ENCODE data around the gene ZNF648.
"Not testable (repeated sequence)": the region's sequence is repeated elsewhere in the genome, so short reads cannot be mapped to it uniquely, and the experiment has no call there.

The ZNF648 gene, protein sequence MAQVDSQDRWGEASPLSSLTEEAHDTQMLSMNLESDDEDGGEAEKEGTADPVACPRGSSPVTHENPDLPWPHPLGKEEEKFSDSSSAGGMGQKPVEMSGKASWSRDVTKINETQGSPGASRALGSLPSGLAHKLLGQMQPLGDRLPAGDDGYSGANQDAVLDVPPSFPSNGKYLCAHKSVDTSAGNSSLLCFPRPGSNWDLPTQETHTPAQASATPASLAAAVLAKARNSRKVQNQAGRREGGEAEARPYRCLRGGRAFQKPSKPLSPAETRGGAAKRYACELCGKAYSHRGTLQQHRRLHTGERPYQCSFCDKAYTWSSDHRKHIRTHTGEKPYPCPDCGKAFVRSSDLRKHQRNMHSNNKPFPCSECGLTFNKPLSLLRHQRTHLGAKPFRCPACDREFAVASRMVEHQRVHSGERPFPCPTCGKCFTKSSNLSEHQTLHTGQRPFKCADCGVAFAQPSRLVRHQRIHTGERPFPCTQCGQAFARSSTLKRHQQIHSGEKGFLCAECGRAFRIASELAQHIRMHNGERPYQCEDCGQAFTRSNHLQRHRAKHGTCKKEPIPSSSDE

DNA sequence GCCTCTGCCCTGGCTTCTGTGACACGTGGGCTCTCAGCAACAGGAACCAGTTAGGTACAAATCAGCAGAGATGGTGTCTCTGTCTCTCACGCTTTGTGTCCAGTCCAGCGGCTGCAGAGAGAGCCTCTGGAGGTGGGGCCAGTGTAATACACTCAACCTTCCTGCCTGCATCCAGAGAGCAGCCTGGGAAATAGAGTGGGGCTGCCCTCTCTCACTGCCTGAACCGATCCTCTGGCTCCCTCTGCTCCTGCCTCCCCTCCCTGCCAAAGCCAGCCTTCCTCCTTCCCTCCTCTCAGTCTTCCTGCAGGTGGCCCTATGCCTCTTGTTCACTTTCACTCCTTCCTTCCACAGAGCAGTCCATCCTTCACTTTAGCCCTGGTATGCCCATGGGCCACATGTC is at the start of gene ZNF648:
Gene ZNF648, minus strand, starts transcription at position 119 of the 400 bp plus-strand sequence. CDS start 3,702 bp downstream, outside the sequence.
- DNase-seq: no peak

DNA sequence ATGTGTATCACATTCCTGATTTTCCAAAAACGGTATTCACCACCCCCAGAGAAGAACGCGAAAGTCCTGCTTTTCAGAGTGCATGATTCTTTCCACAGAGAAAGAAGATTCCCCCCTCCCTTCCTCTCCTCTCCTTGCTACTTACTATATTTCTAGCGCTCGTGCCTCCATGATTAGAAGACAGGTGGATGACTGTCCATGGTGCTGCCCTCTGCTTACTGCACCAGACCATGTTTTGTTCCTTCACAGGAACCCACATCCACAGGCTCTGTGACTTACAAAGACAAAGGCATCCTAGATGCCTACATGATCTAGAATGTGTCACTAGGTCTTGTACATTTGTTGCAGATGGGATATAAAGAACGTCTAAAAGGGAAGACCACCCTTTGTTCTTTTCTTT is 49.1 kb upstream of the ZNF648 start:
- DNase-seq: no peak

DNA sequence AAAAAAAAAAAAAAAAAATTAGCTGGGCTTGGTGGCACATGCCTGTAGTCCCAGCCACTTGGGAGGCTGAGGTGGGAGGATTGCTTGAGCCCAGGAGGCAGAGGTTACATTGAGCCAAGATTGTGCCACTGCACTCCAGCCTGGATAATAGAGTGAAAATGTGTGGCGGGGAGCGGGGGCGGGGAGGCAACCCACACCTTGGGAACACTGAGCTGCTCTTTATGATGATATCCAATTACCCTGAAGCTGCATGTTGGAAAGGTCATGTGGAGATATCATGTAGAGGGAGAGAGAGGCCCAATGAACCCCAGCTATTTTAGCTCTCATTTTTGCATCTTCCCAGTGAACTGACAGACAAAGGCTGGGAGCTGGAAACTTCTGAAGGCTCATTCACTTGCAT is 48.3 kb upstream of the ZNF648 start:
- no peak for DNase-seq

DNA sequence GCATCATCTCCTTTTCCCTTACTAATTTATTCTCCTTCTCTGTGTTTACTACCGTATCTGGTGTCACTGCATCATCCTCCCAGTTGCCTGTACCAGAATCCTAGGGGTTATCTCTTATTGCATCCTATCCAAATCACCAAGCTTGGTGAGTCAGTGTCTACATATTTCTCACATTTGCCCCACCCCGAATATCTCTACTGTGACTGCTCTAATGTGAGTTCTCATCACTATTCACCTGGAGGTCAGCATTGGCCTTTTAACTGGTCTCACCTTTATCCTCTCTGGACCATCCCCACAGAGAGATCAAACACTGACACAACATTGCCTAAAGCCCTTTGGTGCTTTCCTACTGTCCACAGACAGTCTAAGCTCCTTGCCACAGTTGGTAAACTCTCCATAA is 45.7 kb upstream of the ZNF648 start:
- no peak for DNase-seq

DNA sequence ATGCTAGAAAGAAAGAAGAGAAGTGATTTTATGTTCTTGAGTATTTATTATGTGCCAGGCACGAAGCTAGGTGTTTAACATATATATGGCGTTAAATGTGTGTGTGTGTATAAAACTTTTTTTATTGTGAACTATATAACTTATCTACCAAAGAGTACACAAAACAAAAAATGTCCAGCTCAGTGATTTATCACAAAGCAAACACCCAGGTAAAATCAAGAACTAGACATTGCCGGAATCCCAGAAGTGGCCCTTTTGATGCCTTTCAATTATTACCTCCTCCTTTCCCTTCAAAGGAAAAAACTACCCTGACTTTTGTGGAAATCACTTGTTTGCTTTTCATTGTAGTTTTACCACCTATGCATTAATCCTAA is 40.5 kb upstream of the ZNF648 start:
- no peak for DNase-seq

DNA sequence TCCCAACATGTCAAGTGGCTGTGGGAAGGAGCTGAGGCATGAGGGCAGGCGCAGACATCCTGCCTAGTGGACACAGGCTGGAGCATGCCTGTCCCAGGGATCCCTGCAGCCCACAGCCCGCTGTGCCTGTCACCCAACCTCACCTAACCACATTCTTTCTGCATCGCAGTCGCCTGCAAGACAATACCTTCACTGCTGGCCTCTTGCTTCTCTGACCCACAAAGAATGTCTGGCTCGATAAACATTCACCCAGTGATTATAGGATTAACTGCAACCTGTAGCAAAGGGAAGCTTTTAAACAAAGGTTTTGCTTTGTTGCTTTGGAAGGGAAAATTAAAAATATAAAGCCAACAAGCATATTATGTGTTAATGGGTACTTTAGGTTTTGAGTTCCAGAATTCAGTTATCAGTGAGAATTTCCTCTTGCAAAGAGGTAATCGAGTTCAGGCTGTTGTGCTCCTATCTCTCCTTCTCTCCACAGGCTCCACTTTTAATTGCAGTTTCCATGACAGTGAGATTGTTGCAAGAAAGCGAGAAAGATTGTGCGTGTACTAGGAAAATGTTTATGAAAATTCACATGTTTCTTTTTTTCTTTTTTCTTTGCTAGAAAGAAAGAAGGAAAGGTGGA is 40.0 kb upstream of the ZNF648 start:
- DNase-seq: no peak

DNA sequence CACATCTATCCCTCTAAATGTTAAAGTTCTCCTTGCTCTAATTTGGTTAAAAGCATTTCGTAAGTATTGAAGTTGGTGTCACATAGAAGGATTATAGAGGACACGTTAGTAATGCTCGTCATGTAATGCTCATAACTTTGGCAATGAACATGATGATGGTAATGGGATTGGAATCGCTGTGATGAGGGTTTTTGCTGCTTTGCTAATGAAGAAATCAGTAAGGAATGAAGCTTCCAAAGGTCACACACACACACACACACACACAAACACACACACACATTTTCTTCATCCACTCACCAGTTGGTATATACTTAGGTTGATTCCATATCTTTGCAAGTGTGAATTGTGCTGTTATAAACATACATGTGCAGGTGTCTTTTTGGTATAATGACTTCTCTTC is 36.8 kb upstream of the ZNF648 start:
- DNase-seq: no peak

DNA sequence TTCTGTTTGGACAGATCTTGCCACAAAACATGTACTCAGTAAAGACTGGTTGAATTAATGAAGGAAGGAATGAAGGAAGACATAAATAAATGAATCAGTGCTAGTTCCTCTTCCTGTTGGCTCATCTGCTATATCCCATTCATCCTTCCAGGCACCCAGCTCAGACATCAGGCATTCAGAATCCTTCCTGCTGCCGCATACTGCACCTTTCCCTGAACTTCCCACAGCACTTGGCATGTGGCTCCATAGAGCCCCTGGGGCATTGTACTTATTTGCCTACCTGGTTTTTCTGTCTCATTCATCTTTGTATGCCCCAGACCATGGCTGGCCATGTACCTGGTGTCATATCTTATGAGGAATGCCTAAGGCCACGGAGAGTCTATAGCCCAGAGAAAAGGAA is 34.4 kb upstream of the ZNF648 start:
- DNase-seq: no peak

DNA sequence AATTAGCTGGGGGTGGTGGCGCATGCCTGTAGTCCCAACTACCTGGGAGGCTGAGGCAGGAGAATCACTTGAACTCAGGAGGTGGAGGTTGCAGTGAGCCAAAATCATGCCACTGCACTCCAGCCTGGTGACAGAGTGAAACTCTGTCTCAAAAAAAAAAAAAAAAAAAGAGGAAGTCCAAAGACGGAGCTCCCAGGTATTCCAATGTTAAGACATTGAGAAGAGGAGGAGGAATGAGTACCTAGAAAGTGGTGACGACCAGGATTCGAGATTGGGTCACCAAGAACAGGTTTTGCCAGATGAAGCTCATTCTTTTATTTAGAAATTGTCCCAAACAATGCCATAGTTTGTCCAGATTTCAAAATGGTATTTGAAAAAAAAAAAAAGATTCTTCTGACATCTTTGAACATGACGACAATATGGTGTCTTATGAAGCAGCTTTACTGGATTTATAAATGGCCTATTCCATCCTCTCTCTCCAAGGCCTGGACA is 33.0 kb upstream of the ZNF648 start:
- not testable (repeated sequence) for DNase-seq

DNA sequence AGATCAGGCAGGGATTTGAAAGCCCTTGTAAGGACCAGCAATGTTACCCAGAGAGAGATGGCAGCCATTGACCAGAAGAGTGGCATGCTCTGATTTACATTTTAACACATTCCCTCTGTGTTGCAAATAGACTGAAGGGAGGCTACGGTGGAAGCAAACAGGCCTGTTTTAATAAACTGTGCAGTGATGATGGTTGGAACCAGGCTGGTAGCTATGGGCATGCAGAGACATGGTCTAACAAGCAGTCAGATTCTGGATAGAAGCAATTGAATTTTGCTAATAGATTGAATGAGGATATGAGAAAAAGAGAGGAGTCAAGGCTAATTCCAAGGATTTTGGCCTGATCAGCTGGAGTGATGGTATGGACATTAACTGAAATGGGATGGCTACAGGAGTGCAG is 32.3 kb upstream of the ZNF648 start:
- no peak for DNase-seq

DNA sequence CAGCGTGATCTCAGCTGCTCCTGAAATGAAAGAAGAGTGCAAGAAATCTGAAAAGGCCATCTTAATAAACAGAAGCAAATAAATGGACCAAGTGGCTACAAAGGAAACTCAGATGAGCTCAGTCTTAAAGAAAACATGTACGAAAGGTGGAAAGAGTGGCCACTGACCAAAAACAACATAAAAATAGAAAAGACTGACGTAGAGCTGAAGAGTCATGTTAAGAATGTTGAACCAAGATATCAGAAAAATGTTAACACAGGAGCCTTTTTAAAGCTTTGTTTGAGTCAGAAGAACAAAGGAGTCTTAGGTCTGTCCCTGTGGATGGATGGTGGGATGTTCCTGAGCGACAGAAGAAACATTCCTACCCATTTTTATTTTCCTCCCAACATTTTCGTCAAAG is 30.8 kb upstream of the ZNF648 start:
- DNase-seq: no peak

DNA sequence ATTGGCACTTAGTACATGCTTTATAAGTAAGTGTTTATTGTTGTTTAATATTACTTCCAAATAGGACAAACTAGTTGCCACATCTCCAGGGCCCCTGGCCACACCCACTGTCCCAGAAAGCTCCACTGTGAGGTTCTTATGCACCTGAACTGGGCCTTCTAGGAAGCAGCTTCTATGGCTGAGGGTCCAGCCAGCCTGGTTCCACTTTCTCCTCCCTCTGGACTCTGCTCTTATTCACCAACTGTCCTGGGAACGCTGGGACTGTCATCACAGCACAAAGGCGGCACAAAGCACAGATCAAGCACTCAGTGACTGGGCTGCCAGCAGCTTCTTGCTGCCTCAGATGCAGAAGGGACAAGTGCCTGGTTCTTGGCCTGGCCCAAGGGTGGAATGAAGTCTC is 29.6 kb upstream of the ZNF648 start:
- no peak for DNase-seq

DNA sequence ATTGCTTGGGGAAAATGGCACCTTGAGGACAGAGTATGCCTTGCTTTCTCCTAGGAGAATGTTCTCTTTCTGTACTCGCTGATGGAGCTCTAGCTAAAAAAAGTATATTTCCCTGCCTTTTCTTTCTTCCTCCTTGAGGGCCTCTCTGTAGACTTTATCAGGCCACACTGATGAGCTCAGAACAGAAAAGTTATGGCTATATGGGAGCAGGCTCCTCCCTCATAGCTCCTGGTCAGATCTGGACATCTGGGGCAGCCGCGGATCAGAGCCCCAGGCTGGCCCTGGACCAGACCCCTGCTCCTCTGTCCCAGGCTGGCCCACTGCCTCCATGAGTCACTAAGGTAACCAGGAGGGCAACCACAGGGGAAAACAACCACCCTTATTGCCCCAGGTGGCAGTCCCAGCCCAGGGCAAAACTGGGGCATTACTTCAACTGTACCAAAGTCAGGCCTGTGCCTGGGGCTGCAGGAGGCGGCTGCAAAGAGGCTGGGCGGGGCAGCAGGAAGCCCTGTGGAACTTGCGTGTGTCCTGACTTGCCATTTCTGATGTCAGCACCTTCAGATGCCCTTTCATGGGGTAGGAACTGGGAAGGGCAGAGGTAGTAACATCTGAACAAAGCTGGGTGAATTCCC is 26.3 kb upstream of the ZNF648 start:
- peak in 4 of 6 experiments; percentile 8 to 27 (median 12) for DNase-seq

DNA sequence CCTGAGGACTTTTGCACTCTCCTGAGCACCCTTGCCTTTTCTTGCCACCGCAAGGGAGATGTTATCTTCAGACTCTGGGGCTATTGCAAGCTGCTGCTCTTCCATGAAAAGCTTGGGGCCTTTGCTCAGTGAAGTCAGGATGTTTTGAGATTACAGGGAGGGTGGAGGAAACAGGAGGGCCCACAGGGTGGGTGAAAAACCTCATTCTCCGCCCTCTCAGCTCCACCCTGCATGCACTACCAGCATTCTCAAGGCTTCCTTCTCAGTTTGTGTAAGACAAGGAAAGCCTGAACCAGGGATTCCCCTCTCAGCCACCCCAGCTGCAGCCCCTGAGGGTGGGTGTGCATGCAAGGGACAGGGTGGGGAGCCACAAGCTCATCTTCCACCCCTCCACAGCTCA is 25.8 kb upstream of the ZNF648 start:
- DNase-seq: peak in 3 of 6 experiments; percentile 12 to 43 (median 37)

DNA sequence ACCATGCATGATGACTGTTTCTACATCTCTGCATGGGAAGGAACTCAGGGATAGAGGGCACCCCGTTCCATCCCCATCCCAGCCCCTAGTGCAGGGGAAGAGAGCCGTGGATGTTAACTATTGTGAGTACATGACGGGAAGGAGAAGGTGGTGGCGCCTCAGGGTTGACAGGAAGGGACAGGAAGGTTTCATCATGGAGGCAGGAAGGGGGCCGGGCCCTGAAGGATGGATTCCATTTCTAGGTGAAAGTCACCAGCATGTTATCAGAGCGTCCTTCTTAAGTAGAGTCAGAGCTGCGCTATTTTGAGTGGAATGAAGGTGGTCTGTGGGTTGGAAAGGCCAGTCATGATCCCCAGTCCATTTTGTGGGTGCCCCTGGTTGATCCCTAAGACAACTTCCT is 25.1 kb upstream of the ZNF648 start:
- DNase-seq: no peak

DNA sequence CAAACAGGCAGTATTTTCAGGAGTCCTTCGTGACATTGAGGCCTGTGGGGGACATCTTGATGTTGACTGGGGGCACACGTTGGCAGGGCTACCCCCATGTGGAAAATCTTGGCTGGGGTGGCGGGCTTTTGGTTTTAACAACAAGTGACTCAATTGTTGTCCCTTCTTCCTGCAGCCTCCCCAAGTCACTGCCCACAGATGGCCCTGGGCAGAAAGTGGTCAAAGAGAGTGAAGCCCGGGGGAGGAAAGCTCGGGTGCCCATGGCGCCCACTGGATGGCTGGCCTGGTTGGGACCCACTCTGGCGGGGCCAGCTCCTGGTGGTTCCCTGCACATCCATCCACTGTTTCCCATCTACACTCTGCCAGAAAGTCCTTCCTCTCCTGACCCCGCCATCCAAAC is 24.6 kb upstream of the ZNF648 start:
- no peak for DNase-seq

DNA sequence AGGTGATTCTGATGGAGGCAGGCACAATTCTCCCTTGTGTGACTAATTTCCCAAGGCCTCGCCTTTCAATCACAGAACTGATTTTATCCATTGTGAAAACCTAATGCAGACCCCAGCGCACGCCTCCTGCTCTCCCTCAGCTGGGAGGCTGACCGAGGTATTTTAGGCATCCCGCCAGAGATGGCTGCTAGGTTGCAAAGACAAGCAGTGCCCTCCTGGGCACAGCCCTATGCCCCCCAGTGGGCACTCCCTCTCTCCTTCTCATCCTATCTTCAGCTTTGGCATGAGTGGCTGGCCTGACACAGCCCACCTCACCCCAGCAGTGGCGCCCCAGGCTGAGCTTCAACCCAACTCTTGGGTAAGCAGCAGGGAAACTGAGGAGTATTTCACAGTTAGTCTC is 24.2 kb upstream of the ZNF648 start:
- no peak for DNase-seq

DNA sequence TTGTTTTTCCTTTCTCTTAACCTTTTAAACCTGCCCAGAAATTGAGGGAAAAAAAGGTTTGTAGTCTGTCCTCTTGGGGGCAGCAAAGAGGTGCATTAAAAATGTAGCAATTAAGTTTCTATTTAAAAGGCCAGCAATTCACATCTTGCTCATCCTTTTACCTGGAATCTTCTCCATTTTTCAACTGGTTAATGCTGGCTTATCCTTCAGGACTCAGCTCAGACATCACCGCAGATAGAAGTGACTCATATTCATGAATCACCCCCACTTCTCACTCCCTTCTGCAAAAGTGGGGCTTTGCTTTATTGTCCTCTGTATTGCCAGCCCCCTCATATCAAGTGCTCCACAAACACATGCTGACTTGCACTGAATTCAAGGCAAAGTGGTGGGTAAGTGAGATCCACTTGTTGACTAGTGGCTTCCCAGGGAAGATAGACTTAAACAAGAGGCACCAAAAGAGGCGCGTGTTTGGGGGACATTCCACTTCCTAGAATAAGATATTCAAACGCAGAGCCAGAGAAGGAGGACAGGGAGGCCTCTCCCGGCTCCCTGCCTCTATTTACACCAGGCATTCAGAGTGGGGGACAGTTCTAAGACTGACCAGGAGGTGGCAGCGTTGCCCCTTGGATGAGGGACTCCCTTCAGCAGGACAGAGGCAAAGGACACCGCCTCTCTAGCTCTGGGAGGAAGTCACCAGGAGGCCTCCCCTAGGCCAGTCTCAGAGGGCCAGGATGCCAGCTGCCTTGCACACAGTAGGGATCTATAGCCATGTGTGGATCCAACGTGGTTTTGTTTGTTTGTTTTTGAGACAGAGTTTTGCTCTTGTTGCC is 23.2 kb upstream of the ZNF648 start:
- peak; percentile 53 to 83 (median 70) for DNase-seq

DNA sequence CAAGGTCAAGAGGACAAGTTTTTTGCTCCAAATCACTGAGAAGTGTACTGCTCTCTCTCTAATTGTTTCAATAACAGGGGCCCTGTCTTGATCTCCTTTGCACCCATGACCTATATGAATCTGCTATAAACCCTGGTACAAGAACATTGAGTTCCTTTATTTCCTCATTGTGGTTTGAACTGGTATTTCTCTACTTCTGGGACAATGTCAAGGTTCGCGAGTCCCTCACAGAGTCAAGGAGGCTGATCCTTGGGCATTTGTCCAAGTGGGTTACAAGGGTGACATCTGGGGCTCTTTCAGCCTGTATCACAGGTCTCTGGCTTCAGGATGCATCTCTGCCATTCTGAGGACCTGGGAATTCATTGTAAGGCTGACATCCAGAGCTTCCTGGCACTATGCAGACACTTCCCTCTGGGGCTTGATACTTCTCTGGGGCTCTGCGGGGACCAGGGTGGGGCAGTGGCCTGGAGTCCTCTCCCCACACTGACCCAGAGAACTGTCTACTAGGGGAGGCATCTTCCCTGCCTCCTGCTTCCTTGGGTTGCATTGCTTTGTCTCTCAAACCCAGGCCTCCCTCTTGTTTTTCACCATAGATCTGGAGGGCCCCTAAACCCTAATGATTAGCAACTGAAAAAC is 22.5 kb upstream of the ZNF648 start:
- DNase-seq: no peak

DNA sequence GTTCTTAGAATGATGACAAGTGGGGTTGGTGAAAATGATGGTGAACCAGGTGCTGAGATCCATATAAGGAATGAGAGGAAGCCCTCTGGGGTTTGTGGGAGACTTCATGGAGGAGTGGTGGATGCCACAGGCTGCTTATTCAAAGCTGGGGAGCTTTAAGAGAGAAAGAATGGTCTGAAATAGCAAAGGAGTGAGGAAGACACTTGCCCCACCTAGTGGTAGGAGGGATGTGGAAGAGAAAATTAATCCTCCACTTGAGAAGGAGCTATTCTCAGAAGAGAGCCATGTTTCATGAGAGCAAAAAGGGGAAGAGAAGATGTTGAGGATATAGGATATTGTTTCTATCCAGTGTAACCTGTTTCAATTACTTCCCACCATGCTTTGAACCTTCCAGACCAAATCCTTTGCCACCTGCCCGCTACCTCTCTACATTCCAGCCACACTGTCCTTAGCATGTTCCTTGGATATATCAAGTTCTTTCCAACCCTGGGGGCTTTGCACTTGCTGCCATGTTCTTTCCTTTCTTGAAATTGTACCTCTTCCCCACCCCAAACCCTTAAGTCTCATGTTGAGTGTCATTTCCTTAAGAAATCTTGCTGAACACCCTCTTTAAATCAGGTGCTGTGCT is 19.6 kb upstream of the ZNF648 start:
- peak in 2 of 6 experiments; percentile 30 to 54 for DNase-seq

DNA sequence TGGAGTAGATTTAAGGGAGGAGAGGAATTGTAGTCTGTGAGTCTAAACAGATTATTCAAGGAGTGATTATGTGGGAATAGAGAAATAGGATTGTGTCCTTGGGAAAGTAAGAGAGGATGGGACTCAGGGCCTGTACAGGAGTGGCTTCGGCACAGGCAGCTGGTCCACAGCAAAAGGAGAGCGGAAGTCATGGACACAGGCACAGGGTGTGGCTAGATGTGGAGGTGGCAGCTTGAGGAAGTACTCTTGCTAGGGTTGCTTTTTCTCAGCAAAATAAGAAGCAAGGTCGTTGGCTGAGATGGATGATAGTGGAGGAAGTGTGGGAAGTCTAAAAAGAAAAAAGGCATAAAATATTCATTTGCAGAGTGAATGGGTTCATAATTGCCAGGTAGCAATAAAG is 18.5 kb upstream of the ZNF648 start:
- no peak for DNase-seq

DNA sequence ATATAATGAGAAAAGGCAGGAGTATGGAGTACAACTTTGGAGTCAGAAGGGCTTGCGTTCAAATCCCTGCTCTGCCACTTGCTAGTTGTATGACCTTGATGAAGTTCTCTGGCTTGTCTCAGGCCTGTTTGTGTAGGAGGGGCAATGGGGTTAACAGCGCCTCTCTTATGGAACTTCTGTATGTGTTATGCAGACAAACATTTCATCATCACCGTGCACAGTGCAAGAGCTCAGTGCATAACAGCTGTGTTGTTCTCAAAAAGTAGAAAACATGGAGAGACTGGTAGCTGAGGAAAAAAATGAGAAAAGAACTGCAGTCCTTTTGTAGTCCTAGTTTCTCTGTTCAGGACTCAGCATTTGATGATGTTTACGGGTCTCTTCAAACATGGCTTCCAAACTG is 10.4 kb upstream of the ZNF648 start:
- DNase-seq: no peak
